GM21367 (cell line): ENCODE data around the gene DCBLD2.

Experiments used
- ATAC-seq: cut with Tn5 transposase; IDR thresholded peaks from one replicate; pipeline ENCODE4 v1.9.1; 2021; ENCODE audit not compliant: unreplicated experiment

The DCBLD2 gene

GRCh38 chr3:98770261-98771039 is 131.0 kb downstream of the DCBLD2 start:
- peak; percentile 93 for ATAC-seq

GRCh38 chr3:98769448-98769847 is 132.0 kb downstream of the DCBLD2 start:
- no peak for ATAC-seq

DNA sequence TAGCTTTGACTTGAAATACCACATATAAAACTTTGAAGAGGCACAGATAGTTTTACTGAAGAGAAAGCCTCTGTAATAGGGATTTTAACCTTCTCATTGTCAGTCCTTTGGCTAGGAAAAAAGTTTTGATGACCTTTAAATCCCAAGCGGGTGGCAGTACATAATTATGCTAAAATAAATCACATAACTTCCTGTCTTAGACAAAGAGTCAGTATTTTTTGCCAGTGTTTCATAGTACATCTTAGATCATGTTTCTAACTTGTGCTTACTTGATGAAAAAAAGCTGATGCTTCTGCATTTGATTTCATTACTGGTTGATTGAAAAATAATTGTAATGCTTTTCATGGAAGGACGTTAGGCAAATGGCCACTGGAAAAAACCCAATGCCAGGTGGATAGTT is 132.5 kb downstream of the DCBLD2 start:
- ATAC-seq, result no peak

- no peak for ATAC-seq
These were observed 134.6 kb downstream of the DCBLD2 start for GRCh38 chr3:98766924-98767323.

DNA sequence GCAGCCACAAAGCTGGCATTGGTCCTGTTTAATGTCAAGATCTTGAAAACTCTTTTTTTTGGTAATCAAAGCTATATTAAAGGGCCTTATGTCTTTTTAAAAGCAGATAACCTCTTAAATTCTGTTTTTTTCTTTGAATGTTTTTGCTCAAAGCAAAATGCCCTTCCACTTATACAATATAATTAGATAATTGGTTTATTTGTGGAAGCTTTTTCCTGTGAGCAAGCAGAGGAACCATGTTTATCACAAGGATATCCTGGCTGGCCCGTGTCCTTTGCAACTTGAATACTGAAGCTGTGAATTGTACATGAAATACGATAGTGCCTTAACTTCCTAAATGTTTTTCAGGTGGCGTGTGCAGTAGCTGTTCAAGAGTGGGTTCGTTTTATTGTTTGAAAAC is 135.8 kb downstream of the DCBLD2 start:
- ATAC-seq, result no peak

- no peak for ATAC-seq
These were observed 137.0 kb downstream of the DCBLD2 start for GRCh38 chr3:98764472-98764884.

GRCh38 chr3:98763819-98764418 is 137.6 kb downstream of the DCBLD2 start:
- ATAC-seq, result no peak

GRCh38 chr3:98763076-98763475 is 138.4 kb downstream of the DCBLD2 start, which contains the start of gene ST3GAL6:
TSS of gene ST3GAL6 (plus strand) at chr3:98763340. CDS start at chr3:98768441, 5,101 bp downstream.
- no peak for ATAC-seq

GRCh38 chr3:98761643-98762229 is 139.8 kb downstream of the DCBLD2 start:
- no peak for ATAC-seq

GRCh38 chr3:98759629-98760028 is 141.9 kb downstream of the DCBLD2 start:
- ATAC-seq, result no peak

DNA sequence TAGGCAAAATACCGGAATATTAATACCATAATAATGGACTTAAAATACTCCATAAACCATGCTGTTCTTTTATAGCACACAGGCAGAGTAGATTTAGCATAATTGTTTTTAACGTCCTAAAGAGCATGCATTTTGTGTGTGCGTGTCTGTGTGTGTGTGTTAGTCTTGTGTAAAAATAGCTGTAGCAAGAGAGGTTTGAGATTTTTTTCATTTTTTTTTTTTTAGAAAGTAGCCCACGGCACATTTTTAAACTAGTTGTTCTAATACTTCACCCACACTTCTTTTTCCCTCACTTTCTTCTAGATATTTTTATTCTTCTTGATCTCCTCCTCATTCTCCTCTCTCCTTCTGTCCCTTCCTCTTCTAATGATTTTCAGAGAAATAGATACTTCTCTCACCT is 145.9 kb downstream of the DCBLD2 start:
- no peak for ATAC-seq

- ATAC-seq, result no peak
These were observed 147.0 kb downstream of the DCBLD2 start for GRCh38 chr3:98754483-98754882.

DNA sequence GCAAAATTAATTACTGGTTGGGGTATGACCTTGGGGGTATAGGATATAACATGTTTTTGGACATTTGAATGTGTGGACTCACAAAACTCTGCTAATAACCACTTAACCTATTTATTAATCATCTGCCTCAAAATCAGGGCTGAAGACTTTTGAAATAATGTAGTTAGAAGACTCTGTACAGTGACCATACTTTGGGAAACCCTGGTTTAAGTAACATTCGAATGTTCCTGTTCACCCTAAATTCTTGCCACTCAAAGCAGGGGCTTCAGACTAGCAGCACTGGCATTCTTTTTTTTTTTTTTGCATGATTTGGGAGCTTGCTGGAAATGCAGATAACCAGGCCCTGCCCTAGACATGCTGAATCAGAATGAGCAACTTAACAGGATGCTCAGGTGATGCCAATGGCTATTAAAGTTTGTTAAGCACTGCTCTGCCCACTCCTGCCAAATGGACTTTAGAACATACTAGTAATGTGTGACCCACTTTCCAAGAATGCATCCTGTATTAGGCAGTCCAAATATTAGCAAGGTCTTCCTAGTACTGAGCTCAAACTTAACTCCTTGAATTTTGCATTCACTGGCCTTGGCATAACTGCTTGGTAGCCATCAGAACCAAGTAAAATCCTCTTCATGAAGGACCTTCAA is 151.1 kb downstream of the DCBLD2 start:
- ATAC-seq, result no peak

DNA sequence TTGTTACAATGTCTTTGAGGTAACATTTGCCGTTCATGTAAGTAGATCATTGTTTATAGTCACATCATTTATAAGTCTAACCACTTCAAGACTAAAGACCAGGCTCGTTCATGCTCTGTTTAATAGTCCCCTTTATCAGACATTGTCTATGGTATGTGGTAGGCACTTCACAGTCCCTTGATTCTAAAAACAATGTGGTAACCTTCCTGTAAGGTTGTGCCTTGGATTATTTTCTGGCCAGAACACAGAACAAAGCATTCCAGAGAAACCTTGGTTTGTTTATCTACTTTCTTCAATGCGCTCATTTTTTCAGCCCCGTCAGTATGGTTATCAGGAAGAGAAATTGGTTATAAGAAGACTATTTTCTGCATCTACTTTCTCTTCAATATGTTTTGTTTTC is 154.6 kb downstream of the DCBLD2 start:
- no peak for ATAC-seq

- ATAC-seq, result no peak
These were observed 155.4 kb downstream of the DCBLD2 start for GRCh38 chr3:98746122-98746521.
